HepG2 (cell line): ENCODE data around the gene ZNF618. TPM values are rescaled to one million over a fixed set of nuclear protein-coding genes. Genes with fewer than 3 reads are reported as not detected.

ENCODE experiments used
- ATAC-seq: fragments of 200-7000 bp; cut with Tn5 transposase; 3 replicates; pipeline ENCODE4 v1.9.1; 2020; ENCODE audit warnings: mild to moderate bottlenecking, moderate library complexity
- BruUV-seq: library from RNA; stranded (reverse); fragments of 400-500 nt; replicated peaks from 2 replicates; lab custom pipeline; 2021; lab: Mats Ljungman, UMichigan
- CTCF ChIA-PET: fragments of 300-600 bp; formaldehyde crosslinking; extraction: SDS; loops from one replicate; lab custom pipeline; 2021; ENCODE audit warnings: low total read pairs, inconsistent platforms, low intra/inter-chr PET ratio; lab: Yijun Ruan, JAX
- POLR2A ChIA-PET: fragments of 350-600 bp; sonication (Branson Sonifier 250); formaldehyde crosslinking; loops from one replicate; lab custom pipeline; 2020; ENCODE audit warnings: antibody characterized with exemption, inconsistent platforms; lab: Yijun Ruan, JAX
- DNase-seq: peaks from one replicate; pipeline ENCODE4 v3.0.0-alpha.2; 2015; ENCODE audit warnings: low spot score
- FAIRE-seq: peaks from 3 replicates; lab custom pipeline; 2011; peaks lifted over from hg19 to GRCh38; lab: Jason Lieb, UNC
- H2AFZ ChIP-seq: one replicate; pipeline ENCODE4 v1.6.1; 2011; ENCODE audit warnings: low read length, inconsistent platforms
- H3K27ac ChIP-seq: fragments of 300-600 bp; 3 replicates; pipeline ENCODE4 v1.8.0; 2011; ENCODE audit warnings: mixed run types, mild to moderate bottlenecking, mixed read lengths, low read length, inconsistent platforms; ENCODE audit not compliant: insufficient read depth; ENCODE audit errors: extremely low read length
- H3K27me3 ChIP-seq, 2 experiments: fragments of 200-600 bp in 1 of 2; 2 replicates in 1 of 2; 3 replicates in 1 of 2; pipeline versions ENCODE4 v1.6.0 to v1.8.0; 2011; ENCODE audit warnings: low read length in 2 of 2, mild to moderate bottlenecking in 2 of 2, moderate library complexity in 2 of 2, inconsistent platforms in 1 of 2; ENCODE audit not compliant: insufficient read depth in 2 of 2, control insufficient read depth in 1 of 2
- H3K36me3 ChIP-seq, 2 experiments: fragments of 200-600 bp in 1 of 2; replicated peaks in 1 of 2; 2 replicates in 1 of 2; 3 replicates in 1 of 2; pipeline versions ENCODE4 v1.5.1 to v1.8.0; 2011; ENCODE audit warnings: low read length in 2 of 2, inconsistent platforms in 1 of 2; ENCODE audit not compliant: insufficient read depth in 2 of 2, control insufficient read depth in 1 of 2
- H3K4me1 ChIP-seq: 2 replicates; pipeline ENCODE4 v1.5.1; 2012; ENCODE audit warnings: low read length, inconsistent platforms; ENCODE audit not compliant: insufficient read depth
- H3K4me2 ChIP-seq: 2 replicates; pipeline ENCODE4 v1.6.0; 2011; ENCODE audit warnings: low read depth, low read length, inconsistent platforms
- H3K4me3 ChIP-seq, 3 experiments: fragments of 200-600 bp in 1 of 3; sonication (generic), shearing (Covaris generic) in 1 of 3; replicated peaks in 1 of 3; 2 replicates each; pipeline ENCODE4 v1.5.1; 2011 to 2016; ENCODE audit warnings: low read length in 3 of 3, inconsistent platforms in 2 of 3, low read depth in 2 of 3, mild to moderate bottlenecking in 2 of 3, control low read depth in 1 of 3, mixed read lengths in 1 of 3; ENCODE audit not compliant: insufficient read depth in 1 of 3
- H3K79me2 ChIP-seq: one replicate; pipeline ENCODE4 v1.6.1; 2011; ENCODE audit warnings: low read length, inconsistent platforms; ENCODE audit not compliant: insufficient read depth
- H3K9ac ChIP-seq: 2 replicates; pipeline ENCODE4 v1.6.0; 2011; ENCODE audit warnings: mild to moderate bottlenecking, low read depth, low read length, inconsistent platforms; ENCODE audit not compliant: insufficient read depth
- H3K9me3 ChIP-seq: 2 replicates; pipeline ENCODE4 v1.5.1; 2012; ENCODE audit warnings: mild to moderate bottlenecking, low read length
- H4K20me1 ChIP-seq: 2 replicates; pipeline ENCODE4 v1.6.0; 2011; ENCODE audit warnings: inconsistent platforms, mild to moderate bottlenecking, low read length, moderate library complexity; ENCODE audit not compliant: insufficient read depth
- HNRNPK ChIP-seq: fragments of 200-400 bp; formaldehyde crosslinking; IDR thresholded peaks from 2 replicates; pipeline ENCODE4 v1.6.1; 2018; ENCODE audit warnings: low read length, low read depth, moderate library complexity, mild to moderate bottlenecking; ENCODE audit not compliant: poor library complexity, severe bottlenecking
- RAD21 ChIP-seq: fragments of 450-650 bp; formaldehyde crosslinking; IDR thresholded peaks from 2 replicates; pipeline ENCODE4 v1.5.0; 2020; ENCODE audit warnings: mild to moderate bottlenecking
- RORA ChIP-seq: sonication (generic); formaldehyde crosslinking; IDR thresholded peaks from 2 replicates; pipeline ENCODE4 v1.5.0; 2020; ENCODE audit warnings: mild to moderate bottlenecking, missing genetic modification reagents, moderate library complexity
- SUZ12 ChIP-seq: fragments of 150-350 bp; IDR thresholded peaks from 2 replicates; pipeline ENCODE4 v1.6.1; 2014; ENCODE audit warnings: low read depth, low read length
- TSC22D2 ChIP-seq: sonication (generic); formaldehyde crosslinking; IDR thresholded peaks from 2 replicates; pipeline ENCODE4 v1.5.1; 2020; ENCODE audit warnings: missing genetic modification reagents, mild to moderate bottlenecking, borderline replicate concordance
- ZIK1 ChIP-seq: sonication (generic); formaldehyde crosslinking; IDR thresholded peaks from 2 replicates; pipeline ENCODE4 v1.5.0; 2020; ENCODE audit warnings: mild to moderate bottlenecking, low read depth, missing genetic modification reagents, borderline replicate concordance
- ZNF749 ChIP-seq: sonication (generic); formaldehyde crosslinking; IDR thresholded peaks from 2 replicates; pipeline ENCODE4 v1.8.0; 2022; ENCODE audit warnings: mild to moderate bottlenecking, missing genetic modification reagents, moderate library complexity, borderline replicate concordance
- WGBS: methylation state at CpG from one replicate; pipeline ENCODE4 v1.1.6; 2017; ENCODE audit warnings: low lambda C conversion rate; 5-methylcytosine and 5-hydroxymethylcytosine counted together
- in situ Hi-C: cut with HindIII; loops from 2 replicates; pipeline ENCODE4 v1.10.0; 2017; ENCODE audit warnings: low pct_unique_long_range_greater_than_20kb; ENCODE audit not compliant: extremely low pct_ligation_motif_present
- intact Hi-C: fragments of 100-400 bp; cut with micrococcal nuclease; formaldehyde crosslinking; loops from one replicate; pipeline ENCODE4 v1.10.0; 2022; ENCODE audit not compliant: unreplicated experiment
- polyA plus RNA-seq, 8 experiments: library from polyadenylated mRNA; depleted of rRNA in 3 of 8; stranded (reverse) in 7 of 8; unstranded in 1 of 8; fragments of >200 nt; fragmentation: Illumina TruSeq in 4 of 8; extraction: Trizol in 4 of 8; gene quantifications; 2 replicates each; pipeline versions ENCODE4 v1.2.1 to v1.2.3, GENCODE V29; 2011 to 2016; ENCODE audit warnings: low read depth in 4 of 8, missing spikeins in 1 of 8, mixed read lengths in 1 of 8; ENCODE audit not compliant: insufficient read depth in 1 of 8
- total RNA-seq, 5 experiments: library from RNA; depleted of rRNA; stranded (reverse); fragments of >200 nt; fragmentation: Illumina TruSeq; extraction: Trizol; gene quantifications; 2 replicates each; pipeline ENCODE4 v1.2.3, GENCODE V29; 2016; ENCODE audit warnings: low read depth in 1 of 5
- TF ChIP-seq, protein P1 (sequence below): sonication (generic); formaldehyde crosslinking; IDR thresholded peaks from 2 replicates; pipeline ENCODE4 v1.4.0; 2020; ENCODE audit warnings: missing genetic modification reagents, borderline replicate concordance
- TF ChIP-seq, protein P2 (sequence below): sonication (generic); formaldehyde crosslinking; IDR thresholded peaks from 2 replicates; pipeline ENCODE4 v1.4.0; 2020; ENCODE audit warnings: missing genetic modification reagents, borderline replicate concordance

The ZNF618 gene
- total and polyA plus RNA-seq, 2 of the 13 experiments (the other 11 are each of a cell fraction or from before 2014, with no cell fraction given), result 0.07 TPM

DNA sequence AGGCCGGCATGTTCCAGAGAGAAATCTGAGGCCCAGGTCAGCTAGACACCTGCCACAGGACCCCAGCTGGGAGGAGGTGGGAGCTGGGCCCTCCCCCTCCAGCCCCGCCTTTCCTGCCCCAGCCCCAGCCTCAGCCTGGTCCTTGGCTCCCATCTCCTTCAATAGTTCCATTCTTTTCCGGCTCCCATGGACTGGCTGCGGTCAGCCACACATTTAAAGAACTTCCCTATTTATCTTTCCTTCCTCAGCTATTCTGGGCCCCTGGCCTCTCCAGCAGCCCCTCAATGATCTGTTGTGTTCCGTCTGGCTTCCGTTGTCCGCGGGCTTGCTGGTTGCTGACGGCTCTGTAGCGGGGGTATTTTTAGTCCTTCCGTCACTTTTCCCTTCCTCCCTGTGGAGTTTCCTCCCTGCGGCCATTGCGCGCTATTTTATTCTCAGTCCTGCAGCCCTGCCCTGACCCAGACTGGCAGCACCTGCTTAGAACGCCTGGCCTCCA, 128.2 kb downstream of the ZNF618 start:
- Histone ChIP-seq H3K9ac (no peak overlapping the region), H3K4me3 (no peak overlapping the region), H4K20me1 (no peaks in the 10 kb centered on the region), H2AFZ (no peak overlapping the region), H3K36me3 (no peaks in the 10 kb centered on the region), H3K79me2 (no peaks in the 10 kb centered on the region), H3K27me3 (peaks cover 0 to 8% of the 10 kb centered on the region in 2 experiments; a peak in 2 of 5 replicates), H3K4me2 (no peak overlapping the region), H3K4me1 (no peaks in the 10 kb centered on the region), H3K27ac (no peak overlapping the region), H3K9me3 (no peaks in the 10 kb centered on the region)
- FAIRE-seq (no peak), DNase-seq (no peak), ATAC-seq (no peak)
- CTCF ChIA-PET, result no interaction called here
- in situ Hi-C loops (no loop called here), intact Hi-C loops (no loop called here)
- no TSS peak for BruUV-seq
- POLR2A ChIA-PET, result no interaction called here
- WGBS, result 71% methylated on average over 15 of the region's 15 CpGs
- TF ChIP-seq ZNF749 (CRISPR knock-in tag) (no peak), ZIK1 (CRISPR knock-in tag) (no peak), RAD21 (CRISPR knock-in tag) (no peak), SUZ12 (no peak), TSC22D2 (CRISPR knock-in tag) (no peak), RORA (CRISPR knock-in tag) (no peak), HNRNPK (no peak)
- TF ChIP-seq, protein P1, sequence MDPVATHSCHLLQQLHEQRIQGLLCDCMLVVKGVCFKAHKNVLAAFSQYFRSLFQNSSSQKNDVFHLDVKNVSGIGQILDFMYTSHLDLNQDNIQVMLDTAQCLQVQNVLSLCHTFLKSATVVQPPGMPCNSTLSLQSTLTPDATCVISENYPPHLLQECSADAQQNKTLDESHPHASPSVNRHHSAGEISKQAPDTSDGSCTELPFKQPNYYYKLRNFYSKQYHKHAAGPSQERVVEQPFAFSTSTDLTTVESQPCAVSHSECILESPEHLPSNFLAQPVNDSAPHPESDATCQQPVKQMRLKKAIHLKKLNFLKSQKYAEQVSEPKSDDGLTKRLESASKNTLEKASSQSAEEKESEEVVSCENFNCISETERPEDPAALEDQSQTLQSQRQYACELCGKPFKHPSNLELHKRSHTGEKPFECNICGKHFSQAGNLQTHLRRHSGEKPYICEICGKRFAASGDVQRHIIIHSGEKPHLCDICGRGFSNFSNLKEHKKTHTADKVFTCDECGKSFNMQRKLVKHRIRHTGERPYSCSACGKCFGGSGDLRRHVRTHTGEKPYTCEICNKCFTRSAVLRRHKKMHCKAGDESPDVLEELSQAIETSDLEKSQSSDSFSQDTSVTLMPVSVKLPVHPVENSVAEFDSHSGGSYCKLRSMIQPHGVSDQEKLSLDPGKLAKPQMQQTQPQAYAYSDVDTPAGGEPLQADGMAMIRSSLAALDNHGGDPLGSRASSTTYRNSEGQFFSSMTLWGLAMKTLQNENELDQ (CRISPR knock-in tag), result no peak
- TF ChIP-seq, protein P2, sequence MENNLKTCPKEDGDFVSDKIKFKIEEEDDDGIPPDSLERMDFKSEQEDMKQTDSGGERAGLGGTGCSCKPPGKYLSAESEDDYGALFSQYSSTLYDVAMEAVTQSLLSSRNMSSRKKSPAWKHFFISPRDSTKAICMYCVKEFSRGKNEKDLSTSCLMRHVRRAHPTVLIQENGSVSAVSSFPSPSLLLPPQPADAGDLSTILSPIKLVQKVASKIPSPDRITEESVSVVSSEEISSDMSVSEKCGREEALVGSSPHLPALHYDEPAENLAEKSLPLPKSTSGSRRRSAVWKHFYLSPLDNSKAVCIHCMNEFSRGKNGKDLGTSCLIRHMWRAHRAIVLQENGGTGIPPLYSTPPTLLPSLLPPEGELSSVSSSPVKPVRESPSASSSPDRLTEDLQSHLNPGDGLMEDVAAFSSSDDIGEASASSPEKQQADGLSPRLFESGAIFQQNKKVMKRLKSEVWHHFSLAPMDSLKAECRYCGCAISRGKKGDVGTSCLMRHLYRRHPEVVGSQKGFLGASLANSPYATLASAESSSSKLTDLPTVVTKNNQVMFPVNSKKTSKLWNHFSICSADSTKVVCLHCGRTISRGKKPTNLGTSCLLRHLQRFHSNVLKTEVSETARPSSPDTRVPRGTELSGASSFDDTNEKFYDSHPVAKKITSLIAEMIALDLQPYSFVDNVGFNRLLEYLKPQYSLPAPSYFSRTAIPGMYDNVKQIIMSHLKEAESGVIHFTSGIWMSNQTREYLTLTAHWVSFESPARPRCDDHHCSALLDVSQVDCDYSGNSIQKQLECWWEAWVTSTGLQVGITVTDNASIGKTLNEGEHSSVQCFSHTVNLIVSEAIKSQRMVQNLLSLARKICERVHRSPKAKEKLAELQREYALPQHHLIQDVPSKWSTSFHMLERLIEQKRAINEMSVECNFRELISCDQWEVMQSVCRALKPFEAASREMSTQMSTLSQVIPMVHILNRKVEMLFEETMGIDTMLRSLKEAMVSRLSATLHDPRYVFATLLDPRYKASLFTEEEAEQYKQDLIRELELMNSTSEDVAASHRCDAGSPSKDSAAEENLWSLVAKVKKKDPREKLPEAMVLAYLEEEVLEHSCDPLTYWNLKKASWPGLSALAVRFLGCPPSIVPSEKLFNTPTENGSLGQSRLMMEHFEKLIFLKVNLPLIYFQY (CRISPR knock-in tag), result no peak
